Measurements from ENCODE around the gene CAPN11.

- TF ChIP-seq EP300 (IDR thresholded peaks at IDR 0.05) (no peak), POLR2A (IDR thresholded peaks at IDR 0.05) (no peak), CTCF (IDR thresholded peaks at IDR 0.05) (no peak), POLR2AphosphoS5 (IDR thresholded peaks at IDR 0.05) (no peak)
Measured at GRCh38 chr6:44230034-44230675, 71.5 kb downstream of the CAPN11 start.
